NCI-H82 (cell line): Measurements from ENCODE around the gene VWF.

Experiments
- DNase-seq: peaks from one replicate; lab custom pipeline; 2025; lab: John Stamatoyannopoulos, UW

The VWF gene

GRCh38 chr12:6058481-6059161, 65.8 kb downstream of the VWF start:
- no peak for DNase-seq

DNA sequence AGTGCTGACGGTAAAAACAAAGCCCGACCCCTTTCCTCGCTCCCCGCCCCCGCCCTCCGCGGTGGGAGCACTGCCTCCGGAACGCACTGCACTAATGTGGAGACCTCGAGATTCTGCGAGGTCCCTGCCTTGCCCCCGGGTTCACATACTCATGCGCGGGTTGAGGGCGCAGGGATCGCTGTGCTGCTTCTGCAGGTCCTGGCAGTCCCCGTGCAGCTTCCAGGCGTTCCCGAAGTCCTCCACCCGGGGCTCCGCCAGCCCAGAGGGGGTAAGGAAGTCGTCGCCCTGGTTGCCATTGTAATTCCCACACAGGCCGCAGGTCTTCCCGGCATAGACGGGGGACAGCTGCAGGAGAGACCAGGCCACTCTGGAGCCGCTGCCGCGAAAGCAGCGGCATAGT, 66.8 kb downstream of the VWF start:
- no peak for DNase-seq

- peak; percentile 72 for DNase-seq
Measured at GRCh38 chr12:6056406-6057240, 67.8 kb downstream of the VWF start.

GRCh38 chr12:6053541-6053940, 70.9 kb downstream of the VWF start:
- DNase-seq, result no peak

- DNase-seq, result no peak
Measured at GRCh38 chr12:6052940-6053329, 71.5 kb downstream of the VWF start.

DNA sequence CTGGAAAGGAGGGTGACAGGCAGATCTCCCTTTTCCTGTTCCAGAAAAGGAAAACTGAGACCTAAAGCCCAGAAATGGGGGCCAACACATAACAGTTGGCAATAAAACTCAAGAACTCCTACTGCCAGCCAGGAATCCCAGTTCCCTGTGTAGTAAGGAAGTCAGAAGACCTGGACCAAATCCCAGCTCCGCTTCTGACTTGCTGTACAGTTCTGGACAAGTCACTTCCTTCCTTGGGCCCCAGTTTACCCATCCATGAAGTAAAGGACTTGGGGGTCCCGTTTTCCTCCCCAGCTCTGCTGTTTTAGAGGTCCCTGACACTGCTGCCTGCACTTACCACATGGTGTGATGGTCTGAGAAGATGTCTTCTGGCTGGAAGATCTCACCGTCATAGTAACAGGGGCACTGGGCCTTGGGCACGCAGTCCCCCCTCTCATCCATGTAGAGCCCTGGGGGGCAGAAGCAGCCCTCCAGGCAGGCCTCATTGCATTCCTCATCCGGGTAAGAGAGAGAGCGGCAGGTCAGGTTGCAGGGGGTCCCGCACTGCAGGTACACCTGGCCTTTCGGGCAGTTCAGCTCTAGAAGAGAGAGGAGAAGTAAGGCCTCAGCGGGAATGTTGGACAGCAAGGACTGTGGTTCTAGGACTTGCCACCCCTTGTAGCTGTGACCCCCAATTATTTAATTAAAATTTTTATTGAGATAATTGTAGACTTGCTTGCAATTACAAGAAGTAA, 72.1 kb downstream of the VWF start:
- no peak for DNase-seq

DNA sequence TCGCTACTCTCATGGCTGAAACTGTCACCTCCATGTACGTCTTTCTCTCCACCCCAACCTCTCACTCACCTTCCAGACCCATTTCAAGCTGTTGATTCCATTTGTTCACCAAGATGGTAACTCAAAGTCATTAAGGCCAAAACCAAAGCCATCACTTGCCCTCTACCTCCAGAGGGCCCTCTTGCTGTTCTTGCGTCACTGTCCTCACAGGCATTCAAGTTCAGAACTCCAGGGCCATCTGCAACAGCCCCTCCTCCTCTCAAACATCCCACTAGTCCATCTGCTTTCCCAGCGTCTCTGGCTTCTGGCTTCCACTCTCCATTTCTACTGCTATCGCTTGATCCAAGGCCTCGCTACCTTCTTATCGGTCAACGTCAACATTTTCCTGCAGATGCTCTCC, 74.5 kb downstream of the VWF start:
- peak; percentile 72 for DNase-seq

- DNase-seq, result no peak
Measured at GRCh38 chr12:6049587-6049986, 74.9 kb downstream of the VWF start.

- no peak for DNase-seq
Measured at GRCh38 chr12:6047249-6048237, 76.9 kb downstream of the VWF start.

DNA sequence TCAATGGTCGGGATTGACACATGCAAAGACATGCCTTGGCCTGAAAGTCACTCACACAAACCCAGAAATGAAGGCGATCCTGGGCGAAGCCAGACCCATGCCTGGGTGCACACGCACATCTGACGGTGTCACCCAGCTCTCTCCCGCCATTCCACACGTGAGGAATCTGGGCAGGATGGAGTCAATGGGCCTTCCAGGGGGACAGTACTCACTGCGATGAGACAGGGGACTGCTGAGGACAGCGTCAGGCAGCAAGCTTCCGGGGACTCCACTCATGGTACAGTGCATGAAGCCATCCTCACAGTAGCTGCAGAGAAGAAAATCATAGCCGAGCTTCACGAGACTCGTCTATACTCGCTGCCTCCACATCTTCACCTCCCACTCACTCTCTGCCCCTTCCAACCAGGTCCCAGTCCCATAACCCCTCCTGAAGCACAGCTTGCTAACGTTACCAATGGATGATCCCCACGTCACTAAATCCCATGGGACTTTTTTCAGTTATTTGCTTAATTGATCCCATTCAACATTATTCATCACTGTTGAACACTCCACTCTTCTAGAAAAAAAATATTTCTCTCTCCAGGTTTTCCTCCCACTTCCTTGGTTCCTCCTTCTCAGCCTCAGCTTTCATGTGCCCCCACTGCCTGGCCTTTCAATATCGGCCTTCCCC, 77.8 kb downstream of the VWF start:
- no peak for DNase-seq

- DNase-seq, result no peak
Measured at GRCh38 chr12:6045438-6045837, 79.0 kb downstream of the VWF start.

DNA sequence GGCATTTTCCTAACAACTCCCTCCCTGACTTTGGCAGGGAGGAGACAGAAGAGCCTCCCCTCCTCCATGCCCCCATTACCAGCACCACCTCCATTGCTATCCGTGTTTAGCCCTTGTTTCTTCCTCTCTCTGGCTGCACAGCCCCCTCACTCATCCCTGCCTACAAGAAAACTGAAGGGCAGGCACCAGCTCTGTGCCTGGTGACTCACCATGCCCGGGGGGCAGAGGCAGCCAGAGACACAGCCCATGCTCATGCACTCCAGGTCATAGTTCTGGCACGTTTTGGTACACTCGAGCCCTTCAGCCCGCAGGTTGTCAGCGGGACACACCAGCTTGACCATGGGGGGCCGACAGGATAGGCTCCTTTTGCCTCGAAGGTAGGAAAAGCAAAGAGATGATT, 80.4 kb downstream of the VWF start:
- DNase-seq, result no peak

- DNase-seq, result no peak
Measured at GRCh38 chr12:6042446-6042845, 82.0 kb downstream of the VWF start.

- no peak for DNase-seq
Measured at GRCh38 chr12:6041891-6042290, 82.6 kb downstream of the VWF start.

- DNase-seq, result no peak
Measured at GRCh38 chr12:6040815-6041214, 83.7 kb downstream of the VWF start.

- peak; percentile 85 for DNase-seq
Measured at GRCh38 chr12:6039894-6040601, 84.4 kb downstream of the VWF start.

DNA sequence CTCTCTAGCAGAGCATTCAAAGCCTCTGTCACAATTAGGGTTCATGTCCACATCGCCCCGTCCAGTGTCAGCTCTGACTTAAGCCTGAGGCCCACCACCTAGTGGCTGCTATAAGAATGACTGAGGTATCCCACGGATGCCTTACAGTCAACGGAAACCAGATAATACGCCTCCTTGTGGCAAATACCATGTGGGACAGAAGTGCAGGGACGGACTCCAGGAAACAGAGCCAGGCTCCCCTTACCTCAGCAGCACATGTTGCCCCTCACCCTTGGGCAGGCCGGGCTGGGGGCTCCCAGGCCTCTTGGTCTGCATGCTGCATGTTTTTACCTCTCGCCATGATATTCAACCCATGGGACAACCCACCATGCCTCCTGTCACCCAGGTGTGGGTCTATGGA, 86.3 kb downstream of the VWF start:
- peak; percentile 92 for DNase-seq

GRCh38 chr12:6037459-6037858, 87.0 kb downstream of the VWF start:
- no peak for DNase-seq

DNA sequence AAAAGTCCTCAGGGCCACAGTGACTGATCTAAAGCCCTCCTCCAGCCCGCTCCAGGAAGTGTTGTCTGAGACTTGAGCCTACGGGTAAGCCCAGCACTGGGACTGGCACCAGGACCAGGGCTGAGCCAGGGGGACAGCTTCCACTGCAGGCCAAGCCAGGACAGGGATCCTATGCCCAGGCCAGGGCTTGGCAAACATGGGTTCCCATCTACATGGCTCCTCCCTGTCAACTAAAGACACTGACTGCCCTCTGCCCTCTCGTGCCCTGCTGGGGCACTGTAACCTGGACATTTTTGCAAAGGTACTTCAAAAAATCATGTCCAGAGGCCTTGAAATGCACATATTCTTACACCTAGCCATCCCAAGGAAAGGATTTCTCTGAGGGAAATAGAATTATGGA, 88.0 kb downstream of the VWF start:
- no peak for DNase-seq

DNA sequence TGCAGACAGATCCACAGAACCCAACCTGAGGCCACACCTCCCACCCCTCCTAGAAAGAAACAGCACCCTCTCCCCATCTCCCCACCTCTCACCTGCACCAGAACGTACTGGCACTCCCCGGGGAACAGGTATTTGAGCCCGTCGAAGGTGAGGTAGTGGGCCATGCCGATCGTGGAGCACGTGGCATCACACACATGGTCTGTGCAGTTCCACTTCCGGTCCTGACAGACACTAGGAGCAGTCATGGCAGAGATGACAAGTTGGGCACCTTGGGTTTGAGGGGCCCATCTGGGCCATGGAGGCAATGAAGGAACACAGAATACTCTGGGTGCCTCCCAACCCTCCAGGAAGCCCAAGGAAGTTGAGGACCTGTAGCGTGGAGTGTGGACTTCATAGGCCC, 89.9 kb downstream of the VWF start:
- no peak for DNase-seq

DNA sequence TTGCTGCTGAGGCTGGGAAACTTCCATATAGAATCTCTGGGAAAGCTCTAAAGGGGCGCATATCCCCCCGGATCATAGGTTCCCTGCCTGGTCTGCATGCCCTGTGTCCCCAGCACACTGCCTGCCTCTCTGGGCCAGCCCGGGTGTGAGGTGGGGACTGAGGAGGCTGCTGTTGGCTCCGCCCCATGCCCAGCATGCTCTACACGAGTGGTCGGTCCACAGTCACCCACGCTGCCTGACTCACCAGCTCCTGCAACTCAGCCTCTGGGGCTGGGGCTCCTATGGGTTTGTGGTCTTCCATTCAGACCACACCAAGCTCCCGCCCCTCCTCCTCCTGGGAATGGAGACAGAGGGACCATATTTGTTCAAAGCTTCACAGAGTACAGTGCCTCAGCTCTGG, 90.9 kb downstream of the VWF start:
- no peak for DNase-seq
